Stimulated activated CD8-positive, alpha-beta memory T cell treated with anti-CD3 and anti-CD28 coated beads, Interleukin-4, amount 100 ng/mL, for 4 hours (primary cell): ENCODE data around the gene NCOA5.
"Not testable (repeated sequence)": the region's sequence is repeated elsewhere in the genome, so short reads cannot be mapped to it uniquely, and the experiment has no call there.

Experiments
- DNase-seq, 2 donors: peaks; one replicate each; pipeline ENCODE4 v3.0.0-alpha.2; 2020; ENCODE audit warnings: low read depth in 2 of 2, low spot score in 1 of 2

The NCOA5 gene

GRCh38 chr20:46093531-46093930 lies 3.8 kb upstream of the NCOA5 start:
- DNase-seq, result no peak

- DNase-seq, result not testable (repeated sequence)
Measured at GRCh38 chr20:46091622-46092535, 2.1 kb upstream of the NCOA5 start.

GRCh38 chr20:46089167-46089416 lies 670 bp downstream of the NCOA5 start:
- peak; percentile 20 to 24 for DNase-seq

- no peak for DNase-seq
Measured at GRCh38 chr20:46088409-46089166, 1.2 kb downstream of the NCOA5 start.

- no peak for DNase-seq
Measured at GRCh38 chr20:46087161-46087560, 2.6 kb downstream of the NCOA5 start.

GRCh38 chr20:46085179-46085851 lies 4.4 kb downstream of the NCOA5 start:
- DNase-seq, result no peak

- DNase-seq, result no peak
Measured at GRCh38 chr20:46084805-46085178, 5.0 kb downstream of the NCOA5 start.

GRCh38 chr20:46083531-46084061 lies 6.2 kb downstream of the NCOA5 start:
- DNase-seq, result no peak

- no peak for DNase-seq
Measured at GRCh38 chr20:46083101-46083500, 6.7 kb downstream of the NCOA5 start.

GRCh38 chr20:46081074-46081473 lies 8.7 kb downstream of the NCOA5 start:
- no peak for DNase-seq

GRCh38 chr20:46078954-46079353 lies 10.8 kb downstream of the NCOA5 start:
- no peak for DNase-seq

GRCh38 chr20:46077642-46078305 lies 12.0 kb downstream of the NCOA5 start:
- no peak for DNase-seq

- no peak for DNase-seq
Measured at GRCh38 chr20:46076806-46077205, 13.0 kb downstream of the NCOA5 start.

- no peak for DNase-seq
Measured at GRCh38 chr20:46074006-46074405, 15.8 kb downstream of the NCOA5 start.

- DNase-seq, result no peak
Measured at GRCh38 chr20:46073443-46073842, 16.3 kb downstream of the NCOA5 start.

GRCh38 chr20:46073024-46073423 lies 16.7 kb downstream of the NCOA5 start:
- DNase-seq, result no peak

- no peak for DNase-seq
Measured at GRCh38 chr20:46071573-46071972, 18.2 kb downstream of the NCOA5 start.

- no peak for DNase-seq
Measured at GRCh38 chr20:46070215-46070900, 19.4 kb downstream of the NCOA5 start.

- no peak for DNase-seq
Measured at GRCh38 chr20:46065691-46066090, 24.1 kb downstream of the NCOA5 start.

- no peak for DNase-seq
Measured at GRCh38 chr20:46065006-46065405, 24.8 kb downstream of the NCOA5 start.

- DNase-seq, result no peak
Measured at GRCh38 chr20:46063652-46064054, 26.1 kb downstream of the NCOA5 start.
